Measurements from ENCODE around the gene PLCXD1.

PLCXD1 gene

GRCh38 chrX:333611-334311 is 52.6 kb downstream of the PLCXD1 start:
- no peak for DNase-seq (ENCODE audit: low read depth)

- DNase-seq (ENCODE audit: low read depth), result no peak
These were observed 53.2 kb downstream of the PLCXD1 start for GRCh38 chrX:334331-334891.

GRCh38 chrX:334971-335757 is 54.0 kb downstream of the PLCXD1 start:
- no peak for DNase-seq (ENCODE audit: low read depth)

GRCh38 chrX:335758-336155 is 54.6 kb downstream of the PLCXD1 start:
- no peak for DNase-seq (ENCODE audit: low read depth)

- no peak for DNase-seq (ENCODE audit: low read depth)
These were observed 55.0 kb downstream of the PLCXD1 start for GRCh38 chrX:336227-336626.

GRCh38 chrX:337331-337831 is 56.2 kb downstream of the PLCXD1 start:
- DNase-seq (ENCODE audit: low read depth), result no peak

GRCh38 chrX:338281-338835 is 57.2 kb downstream of the PLCXD1 start:
- no peak for DNase-seq (ENCODE audit: low read depth)

GRCh38 chrX:338836-339400 is 57.7 kb downstream of the PLCXD1 start:
- no peak for DNase-seq (ENCODE audit: low read depth)

- DNase-seq (ENCODE audit: low read depth), result no peak
These were observed 58.9 kb downstream of the PLCXD1 start for GRCh38 chrX:340121-340520.

- no peak for DNase-seq (ENCODE audit: low read depth)
These were observed 59.7 kb downstream of the PLCXD1 start for GRCh38 chrX:340641-341423.

- DNase-seq (ENCODE audit: low read depth), result no peak
These were observed 60.4 kb downstream of the PLCXD1 start for GRCh38 chrX:341541-342101.

- DNase-seq (ENCODE audit: low read depth), result no peak
These were observed 63.3 kb downstream of the PLCXD1 start for GRCh38 chrX:344371-344901.

- DNase-seq (ENCODE audit: low read depth), result no peak
These were observed 64.1 kb downstream of the PLCXD1 start for GRCh38 chrX:345020-345925.

GRCh38 chrX:346034-346813 is 65.0 kb downstream of the PLCXD1 start:
- DNase-seq (ENCODE audit: low read depth), result no peak

- no peak for DNase-seq (ENCODE audit: low read depth)
These were observed 66.4 kb downstream of the PLCXD1 start for GRCh38 chrX:347351-348117.

GRCh38 chrX:348461-349117 is 67.4 kb downstream of the PLCXD1 start:
- no peak for DNase-seq (ENCODE audit: low read depth)

GRCh38 chrX:349196-349595 is 68.0 kb downstream of the PLCXD1 start:
- no peak for DNase-seq (ENCODE audit: low read depth)

- no peak for DNase-seq (ENCODE audit: low read depth)
These were observed 68.5 kb downstream of the PLCXD1 start for GRCh38 chrX:349702-350101.
